ENCODE data around the gene KRT6A. TPM values are rescaled to one million over a fixed set of nuclear protein-coding genes. Genes with fewer than 3 reads are reported as not detected.

Gene KRT6A
- total RNA-seq, 1 experiment from 2014 or later, result 0.24 TPM

DNA sequence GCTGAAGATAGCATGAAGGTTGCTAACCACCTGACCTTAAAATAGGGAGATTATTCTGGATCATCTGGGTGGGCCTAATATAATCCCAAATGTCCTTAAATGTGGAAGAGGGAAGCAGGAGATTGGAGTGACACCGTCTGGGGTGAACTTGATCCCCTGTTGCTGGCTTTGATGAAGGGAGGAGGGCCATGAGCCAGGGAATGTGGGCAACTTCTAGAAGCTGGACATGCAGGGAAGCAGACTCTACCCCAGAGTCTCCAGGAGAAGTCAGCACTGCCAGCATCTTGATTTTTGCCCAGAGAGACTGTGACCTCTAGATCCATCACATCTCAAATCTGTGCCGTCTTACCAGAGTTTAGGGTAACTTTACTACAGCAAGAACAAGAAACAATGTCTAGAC, 36.4 kb upstream of the KRT6A start:
- ChIA-PET POLR2A (ENCODE audit: low non-redundant PET) (no interaction called here), CTCF (interaction anchor here (0.6 kb wide), 1 partner anchor 19 kb away, joined by 5 read pairs; no protein-coding TSS in a partner anchor)
- H3K4me3 ChIP-seq (ENCODE audit: low read depth, low read length, poor library complexity, severe bottlenecking), result no peak overlapping the region
- no peak for DNase-seq (ENCODE audit: low spot score)
- intact Hi-C loops (cut with micrococcal nuclease; ENCODE audit: unreplicated experiment), result no loop called here
- no TSS peak for BruUV-seq (replicated peaks)
- no peaks in the 10 kb centered on the region for H3K27me3 ChIP-seq (replicated peaks; ENCODE audit: insufficient read depth, low read depth, low read length, poor library complexity)
- no peaks in the 10 kb centered on the region for H3K9me3 ChIP-seq (ENCODE audit: low read depth, low read length, poor library complexity, severe bottlenecking)
- H3K4me1 ChIP-seq (ENCODE audit: insufficient read depth, low read length, poor library complexity, severe bottlenecking), result no peaks in the 10 kb centered on the region
- H3K27ac ChIP-seq (ENCODE audit: low read depth, low read length, poor library complexity, severe bottlenecking), result no peak overlapping the region
- H3K36me3 ChIP-seq (ENCODE audit: insufficient read depth, low read length, poor library complexity, severe bottlenecking), result no peaks in the 10 kb centered on the region
- TF ChIP-seq EZH2 (IDR thresholded peaks at IDR 0.05; ENCODE audit: borderline replicate concordance, low read depth, low read length, poor library complexity, severe bottlenecking) (no peak), CTCF (conservative IDR thresholded peaks at IDR 0.05; ENCODE audit: low read depth, low read length) (no peak)

GRCh38 chr12:52528641-52529143, 35.6 kb upstream of the KRT6A start:
- H3K36me3 ChIP-seq (ENCODE audit: insufficient read depth, low read length, poor library complexity, severe bottlenecking), result no peaks in the 10 kb centered on the region
- no peak overlapping the region for H3K4me3 ChIP-seq (ENCODE audit: low read depth, low read length, poor library complexity, severe bottlenecking)
- no peaks in the 10 kb centered on the region for H3K27me3 ChIP-seq (replicated peaks; ENCODE audit: insufficient read depth, low read depth, low read length, poor library complexity)
- H3K27ac ChIP-seq (ENCODE audit: low read depth, low read length, poor library complexity, severe bottlenecking), result no peak overlapping the region
- DNase-seq (ENCODE audit: low spot score), result no peak
- ChIA-PET CTCF (no interaction called here), POLR2A (ENCODE audit: low non-redundant PET) (no interaction called here)
- BruUV-seq (replicated peaks), result no TSS peak
- TF ChIP-seq EZH2 (IDR thresholded peaks at IDR 0.05; ENCODE audit: borderline replicate concordance, low read depth, low read length, poor library complexity, severe bottlenecking), result no peak
- no peak for TF ChIP-seq CTCF (conservative IDR thresholded peaks at IDR 0.05; ENCODE audit: low read depth, low read length)
- no peaks in the 10 kb centered on the region for H3K9me3 ChIP-seq (ENCODE audit: low read depth, low read length, poor library complexity, severe bottlenecking)
- intact Hi-C loops (cut with micrococcal nuclease; ENCODE audit: unreplicated experiment), result no loop called here
- no peaks in the 10 kb centered on the region for H3K4me1 ChIP-seq (ENCODE audit: insufficient read depth, low read length, poor library complexity, severe bottlenecking)

DNA sequence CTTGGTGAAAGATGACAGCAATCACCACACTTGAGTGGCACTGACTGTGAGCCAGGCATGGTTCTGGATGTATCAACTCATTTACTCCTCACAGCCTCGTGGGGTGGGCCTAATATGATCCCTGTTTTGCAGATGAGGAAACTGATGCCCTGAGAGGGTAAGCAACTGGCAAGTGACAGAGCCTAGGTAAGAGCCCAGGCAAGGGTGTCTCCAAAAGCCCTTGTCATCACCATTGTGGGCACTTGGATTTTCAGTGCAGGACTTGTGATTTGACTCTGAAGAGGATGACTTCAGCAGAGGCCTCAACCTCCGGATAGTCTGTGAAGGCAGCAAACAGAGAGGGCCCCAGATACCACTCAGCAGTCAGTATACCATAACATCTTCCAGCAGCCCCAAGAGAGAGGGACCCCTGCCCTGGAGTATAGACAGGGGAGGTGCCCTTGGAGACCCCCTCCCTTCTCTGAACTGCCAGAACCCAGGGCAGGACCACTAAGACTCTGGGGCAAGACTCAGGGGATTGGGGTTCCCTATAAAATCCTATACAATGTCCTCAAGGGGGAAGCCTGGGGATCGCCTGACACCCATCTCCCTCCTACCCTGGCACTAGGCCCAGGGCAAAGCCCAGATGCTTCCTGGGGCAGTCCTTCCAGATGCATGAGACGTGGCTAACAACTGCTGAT, 34.2 kb upstream of the KRT6A start:
- no peak for TF ChIP-seq EZH2 (IDR thresholded peaks at IDR 0.05; ENCODE audit: borderline replicate concordance, low read depth, low read length, poor library complexity, severe bottlenecking)
- TF ChIP-seq CTCF (conservative IDR thresholded peaks at IDR 0.05; ENCODE audit: low read depth, low read length), result no peak
- ChIA-PET CTCF (no interaction called here), POLR2A (ENCODE audit: low non-redundant PET) (no interaction called here)
- no TSS peak for BruUV-seq (replicated peaks)
- H3K27ac ChIP-seq (ENCODE audit: low read depth, low read length, poor library complexity, severe bottlenecking), result no peak overlapping the region
- intact Hi-C loops (cut with micrococcal nuclease; ENCODE audit: unreplicated experiment), result no loop called here
- H3K4me1 ChIP-seq (ENCODE audit: insufficient read depth, low read length, poor library complexity, severe bottlenecking), result peaks cover 10% of the 10 kb centered on the region
- H3K27me3 ChIP-seq (replicated peaks; ENCODE audit: insufficient read depth, low read depth, low read length, poor library complexity), result no peaks in the 10 kb centered on the region
- no peaks in the 10 kb centered on the region for H3K9me3 ChIP-seq (ENCODE audit: low read depth, low read length, poor library complexity, severe bottlenecking)
- no peak for DNase-seq (ENCODE audit: low spot score)
- H3K36me3 ChIP-seq (ENCODE audit: insufficient read depth, low read length, poor library complexity, severe bottlenecking), result no peaks in the 10 kb centered on the region
- no peak overlapping the region for H3K4me3 ChIP-seq (ENCODE audit: low read depth, low read length, poor library complexity, severe bottlenecking)

Data from A673 (cell line).